Fibroblast of lung (primary cell): ENCODE data around the gene FGF5. TPM values are rescaled to one million over a fixed set of nuclear protein-coding genes. Genes with fewer than 3 reads are reported as not detected.

Experiments
- DNase-seq, 2 donors: peaks; one replicate each; pipeline versions ENCODE4 v3.0.0 to v3.0.0-alpha.2; 2010; ENCODE audit warnings: low read depth in 2 of 2
- H2AFZ ChIP-seq: 2 replicates; pipeline ENCODE4 v1.5.1; 2012; ENCODE audit warnings: low read length, control low read depth, inconsistent platforms
- H3K27ac ChIP-seq: 2 replicates; pipeline ENCODE4 v1.5.1; 2011; ENCODE audit warnings: low read length, control low read depth; ENCODE audit not compliant: insufficient read depth
- H3K27me3 ChIP-seq: 2 replicates; pipeline ENCODE4 v1.5.1; 2011; ENCODE audit warnings: mild to moderate bottlenecking, low read length; ENCODE audit not compliant: control insufficient read depth, insufficient read depth
- H3K36me3 ChIP-seq: 2 replicates; pipeline ENCODE4 v1.5.1; 2011; ENCODE audit warnings: low read length; ENCODE audit not compliant: control insufficient read depth, insufficient read depth
- H3K4me1 ChIP-seq: 2 replicates; pipeline ENCODE4 v1.5.1; 2011; ENCODE audit warnings: low read length; ENCODE audit not compliant: control insufficient read depth, insufficient read depth; ENCODE audit errors: extremely low read depth
- H3K4me2 ChIP-seq: 2 replicates; pipeline ENCODE4 v1.5.1; 2011; ENCODE audit warnings: low read length, control low read depth; ENCODE audit not compliant: insufficient read depth; ENCODE audit errors: extremely low read depth
- H3K4me3 ChIP-seq, 4 experiments: fragments of 200-600 bp in 1 of 4; sonication (generic) in 1 of 4; replicated peaks in 1 of 4; 2 replicates each; pipeline ENCODE4 v1.5.1; 2011 to 2016; ENCODE audit warnings: low read length in 4 of 4, low read depth in 3 of 4, mild to moderate bottlenecking in 3 of 4, control low read depth in 2 of 4, inconsistent platforms in 1 of 4, mixed read lengths in 1 of 4; ENCODE audit not compliant: insufficient read depth in 1 of 4; ENCODE audit errors: control extremely low read depth in 1 of 4
- H3K79me2 ChIP-seq: 2 replicates; pipeline ENCODE4 v1.5.1; 2012; ENCODE audit warnings: mild to moderate bottlenecking, low read length, inconsistent platforms; ENCODE audit not compliant: control insufficient read depth, insufficient read depth
- H3K9ac ChIP-seq: 2 replicates; pipeline ENCODE4 v1.5.1; 2011; ENCODE audit warnings: mild to moderate bottlenecking, low read length, control low read depth; ENCODE audit not compliant: insufficient read depth
- H3K9me3 ChIP-seq: 2 replicates; pipeline ENCODE4 v1.5.1; 2012; ENCODE audit warnings: low read depth, low read length; ENCODE audit not compliant: control insufficient read depth, insufficient read depth
- H4K20me1 ChIP-seq: 2 replicates; pipeline ENCODE4 v1.5.1; 2011; ENCODE audit warnings: low read length; ENCODE audit not compliant: control insufficient read depth, insufficient read depth; ENCODE audit errors: extremely low read depth
- CTCF ChIP-seq, 2 donors: IDR thresholded peaks in 1 of 2; conservative IDR thresholded peaks in 1 of 2; 1 replicate in 1 of 2; 2 replicates in 1 of 2; pipeline ENCODE4 v1.5.1; 2011 to 2012; ENCODE audit warnings: low read length in 2 of 2, control low read depth in 1 of 2, inconsistent platforms in 1 of 2, low read depth in 1 of 2, mild to moderate bottlenecking in 1 of 2
- EZH2 ChIP-seq: IDR thresholded peaks from 2 replicates; pipeline ENCODE4 v1.5.1; 2012; ENCODE audit warnings: low read length, control low read depth, mild to moderate bottlenecking; ENCODE audit errors: missing control alignments
- polyA minus RNA-seq: library from RNA; depleted of rRNA, polyadenylated mRNA; stranded (reverse); fragments of >200 nt; gene quantifications from 2 replicates; pipeline ENCODE4 v1.2.3, GENCODE V29; 2011; ENCODE audit warnings: low replicate concordance
- polyA plus RNA-seq, 2 donors: library from polyadenylated mRNA; depleted of rRNA in 1 of 2; stranded (reverse) in 1 of 2; unstranded in 1 of 2; fragments of >200 nt; gene quantifications; 2 replicates each; pipeline ENCODE4 v1.2.1, GENCODE V29; 2011 to 2012; ENCODE audit warnings: missing spikeins in 1 of 2
- total RNA-seq: library from RNA; depleted of rRNA; stranded (reverse); fragments of >200 nt; gene quantifications from 2 replicates; pipeline ENCODE4 v1.2.1, GENCODE V29; 2014

Gene FGF5
- 5.4 and 25.8 TPM in 2 replicates for total RNA-seq
- polyA plus RNA-seq, result 56.4 and 123 TPM in 2 replicates
- 33.7 and 102 TPM in 2 replicates for polyA plus RNA-seq (2012)
- 90.1 and 466 TPM in 2 replicates for polyA minus RNA-seq

GRCh38 chr4:80266253-80266901, at the start of gene FGF5:
Gene FGF5 (plus strand): TSS chr4:80266664. CDS start chr4:80266825, 161 bp downstream.
- no peaks in the 10 kb centered on the region for H3K27me3 ChIP-seq
- peak within 1 kb of the TSS; percentile 100 for H3K4me2 ChIP-seq
- DNase-seq, result peak; percentile 87 to 94
- TF ChIP-seq EZH2, result no peak
- no peak for TF ChIP-seq CTCF (conservative IDR thresholded peaks at IDR 0.05 in 1 of 2, IDR thresholded peaks at IDR 0.05 in 1 of 2; ENCODE audit: low read depth in 1 of 2, low read length in 2 of 2)
- peaks cover 7% of the 10 kb centered on the region for H3K4me1 ChIP-seq
- H4K20me1 ChIP-seq, result no peaks in the 10 kb centered on the region
- no peaks in the 10 kb centered on the region for H3K9me3 ChIP-seq
- H2AFZ ChIP-seq, result peak within 1 kb of the TSS; percentile 45
- H3K36me3 ChIP-seq, result peaks cover 6% of the 10 kb centered on the region
- peak within 1 kb of the TSS; percentile 93 for H3K9ac ChIP-seq
- H3K4me3 ChIP-seq, result peak within 1 kb of the TSS; percentile 54 to 96 (median 80)
- H3K79me2 ChIP-seq, result peaks cover 67% of the 10 kb centered on the region
- H3K27ac ChIP-seq, result peak within 1 kb of the TSS; percentile 98

DNA sequence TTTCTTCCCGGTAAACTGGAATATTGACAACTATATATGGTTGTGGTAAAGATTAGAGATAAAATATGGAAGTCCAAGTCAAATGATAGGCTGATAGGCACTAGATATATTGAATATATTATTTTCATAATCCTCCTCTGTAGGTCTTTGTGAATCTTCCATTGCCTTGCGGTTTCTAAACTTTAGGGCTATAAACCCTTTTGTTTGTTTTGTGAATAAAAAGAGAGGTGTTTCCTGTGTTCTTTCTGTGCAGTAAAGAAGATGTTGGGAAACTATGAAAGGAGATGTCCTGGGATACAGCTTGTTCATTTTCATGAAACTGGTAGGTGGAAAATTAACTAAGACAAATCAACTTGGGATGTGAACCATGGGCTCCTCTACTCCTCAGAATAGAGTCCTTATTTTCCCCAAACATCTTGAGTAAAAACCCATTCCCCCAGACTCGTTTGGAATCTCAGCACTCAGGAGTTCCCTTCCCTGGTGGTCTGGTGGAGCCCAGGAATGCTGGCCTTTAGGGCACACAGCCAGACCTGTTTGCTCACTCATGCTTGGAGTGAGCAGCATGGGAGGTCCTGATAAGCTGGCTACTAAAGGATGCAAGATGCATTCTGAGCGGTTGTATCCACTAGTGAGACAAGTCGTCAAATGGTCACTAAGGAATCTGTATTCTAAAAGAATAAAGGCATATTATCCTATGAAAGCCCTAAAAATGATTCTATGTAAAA, 47.0 kb upstream of the FGF5 start:
- Histone ChIP-seq H2AFZ (no peak overlapping the region), H3K36me3 (no peaks in the 10 kb centered on the region), H3K27me3 (no peaks in the 10 kb centered on the region), H3K27ac (no peak overlapping the region), H3K79me2 (no peaks in the 10 kb centered on the region), H4K20me1 (no peaks in the 10 kb centered on the region), H3K9me3 (no peaks in the 10 kb centered on the region), H3K4me3 (no peak overlapping the region), H3K9ac (no peak overlapping the region), H3K4me1 (no peaks in the 10 kb centered on the region), H3K4me2 (no peak overlapping the region)
- TF ChIP-seq CTCF (conservative IDR thresholded peaks at IDR 0.05 in 1 of 2, IDR thresholded peaks at IDR 0.05 in 1 of 2; ENCODE audit: low read depth in 1 of 2, low read length in 2 of 2) (no peak), EZH2 (no peak)
- peak in 1 of 2 donors; percentile 56 for DNase-seq

DNA sequence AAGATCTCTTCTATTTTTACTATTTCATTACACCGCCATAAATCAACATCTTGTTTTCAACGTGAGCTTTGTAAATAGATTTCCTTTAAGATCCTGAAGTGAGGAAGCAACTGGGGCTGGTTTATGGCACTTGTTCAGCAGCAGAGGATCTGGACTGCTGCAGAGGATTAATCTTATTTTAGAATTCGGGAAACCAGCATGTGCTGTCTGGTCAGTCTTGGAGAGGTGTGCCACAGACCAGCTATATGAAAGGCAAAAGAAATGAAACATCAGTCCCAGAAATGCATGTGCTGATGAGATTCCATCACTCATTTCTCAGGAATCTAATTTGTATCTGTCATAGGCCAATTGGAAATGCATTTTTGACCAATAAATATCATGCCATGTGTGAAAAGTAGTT, 45.8 kb upstream of the FGF5 start:
- Histone ChIP-seq H3K79me2 (no peaks in the 10 kb centered on the region), H3K4me3 (no peak overlapping the region), H3K27me3 (no peaks in the 10 kb centered on the region), H4K20me1 (no peaks in the 10 kb centered on the region), H3K9me3 (no peaks in the 10 kb centered on the region), H3K4me2 (no peak overlapping the region), H2AFZ (no peak overlapping the region), H3K4me1 (peaks cover 3% of the 10 kb centered on the region), H3K9ac (no peak overlapping the region), H3K27ac (no peak overlapping the region), H3K36me3 (no peaks in the 10 kb centered on the region)
- no peak for DNase-seq
- TF ChIP-seq EZH2 (no peak), CTCF (conservative IDR thresholded peaks at IDR 0.05 in 1 of 2, IDR thresholded peaks at IDR 0.05 in 1 of 2; ENCODE audit: low read depth in 1 of 2, low read length in 2 of 2) (no peak)
